ENCODE data around the gene TRIM67. TPM values are rescaled to one million over a fixed set of nuclear protein-coding genes. Genes with fewer than 3 reads are reported as not detected.

The TRIM67 gene
- total RNA-seq, 1 donor from 2014 or later, result not detected

DNA sequence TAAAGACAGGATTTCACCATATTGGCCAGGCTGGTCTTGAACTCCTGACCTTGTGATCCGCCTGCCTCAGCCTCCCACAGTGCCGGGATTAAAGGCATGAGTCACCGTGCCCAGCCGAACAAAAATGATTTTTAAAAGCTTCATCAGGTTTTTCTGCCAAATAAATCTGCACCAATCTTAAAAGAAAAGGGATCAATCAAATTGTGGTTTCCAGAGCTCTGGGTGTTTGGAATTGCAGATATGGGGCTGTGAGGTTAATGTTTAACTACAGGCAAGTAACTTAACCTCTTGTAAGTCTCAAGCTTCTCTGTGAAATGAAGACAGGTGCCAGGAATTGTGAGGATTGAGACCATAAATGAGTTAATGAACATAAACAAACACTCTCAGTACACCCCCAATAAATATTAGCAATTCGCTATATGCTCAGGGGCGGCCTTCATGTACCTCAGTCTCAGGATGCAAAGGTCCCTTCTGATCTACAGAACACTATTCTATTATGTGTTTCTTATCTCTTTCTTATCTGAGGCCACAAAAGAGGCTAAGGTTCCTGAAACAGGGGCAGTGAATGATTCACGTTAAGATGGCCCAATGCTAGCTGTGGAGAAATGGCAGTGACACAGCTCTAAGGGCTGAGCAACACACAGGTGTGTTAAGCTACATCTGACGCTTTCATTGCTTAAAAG lies 72.0 kb downstream of the TRIM67 start:
- H3K36me3 ChIP-seq, result peaks cover 10 to 33% of the 10 kb centered on the region in 2 donors
- intact Hi-C loops (cut with DNase I), result no loop called here

DNA sequence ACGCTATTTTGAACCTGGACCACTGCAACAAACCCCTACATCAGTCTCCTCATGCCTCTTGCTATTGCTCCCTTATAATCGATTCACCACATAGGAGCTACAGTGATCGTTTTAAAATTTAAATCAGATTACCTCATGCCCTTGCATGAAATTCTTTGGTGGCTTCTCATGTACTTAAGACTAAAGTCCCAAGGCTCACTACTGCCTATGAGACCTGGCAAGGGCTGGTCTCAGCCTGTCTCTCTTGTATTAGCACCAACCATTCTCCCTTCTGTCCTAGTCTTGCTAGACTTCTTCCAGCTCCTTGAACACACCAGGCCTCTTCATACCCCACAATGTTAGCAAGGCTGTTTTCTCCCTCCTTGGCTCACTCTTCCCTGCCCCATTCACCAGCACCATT lies 72.6 kb downstream of the TRIM67 start:
- TF ChIP-seq, protein P1, sequence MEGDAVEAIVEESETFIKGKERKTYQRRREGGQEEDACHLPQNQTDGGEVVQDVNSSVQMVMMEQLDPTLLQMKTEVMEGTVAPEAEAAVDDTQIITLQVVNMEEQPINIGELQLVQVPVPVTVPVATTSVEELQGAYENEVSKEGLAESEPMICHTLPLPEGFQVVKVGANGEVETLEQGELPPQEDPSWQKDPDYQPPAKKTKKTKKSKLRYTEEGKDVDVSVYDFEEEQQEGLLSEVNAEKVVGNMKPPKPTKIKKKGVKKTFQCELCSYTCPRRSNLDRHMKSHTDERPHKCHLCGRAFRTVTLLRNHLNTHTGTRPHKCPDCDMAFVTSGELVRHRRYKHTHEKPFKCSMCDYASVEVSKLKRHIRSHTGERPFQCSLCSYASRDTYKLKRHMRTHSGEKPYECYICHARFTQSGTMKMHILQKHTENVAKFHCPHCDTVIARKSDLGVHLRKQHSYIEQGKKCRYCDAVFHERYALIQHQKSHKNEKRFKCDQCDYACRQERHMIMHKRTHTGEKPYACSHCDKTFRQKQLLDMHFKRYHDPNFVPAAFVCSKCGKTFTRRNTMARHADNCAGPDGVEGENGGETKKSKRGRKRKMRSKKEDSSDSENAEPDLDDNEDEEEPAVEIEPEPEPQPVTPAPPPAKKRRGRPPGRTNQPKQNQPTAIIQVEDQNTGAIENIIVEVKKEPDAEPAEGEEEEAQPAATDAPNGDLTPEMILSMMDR (IDR thresholded peaks at IDR 0.05), result no peak
- Histone ChIP-seq H3K27me3 (no peaks in the 10 kb centered on the region), H3K9me3 (no peaks in the 10 kb centered on the region), H3K4me3 (no peak overlapping the region), H3K4me1 (no peaks in the 10 kb centered on the region), H3K36me3 (peaks cover 10 to 33% of the 10 kb centered on the region in 2 donors), H3K27ac (no peak overlapping the region)
- intact Hi-C loops (cut with DNase I), result no loop called here
- DNase-seq (ENCODE audit: low spot score in 2 of 2), result no peak

More for the DNA sequence above, 72.0 kb downstream of the TRIM67 start:
- no peaks in the 10 kb centered on the region for H3K27me3 ChIP-seq
- TF ChIP-seq, protein P1 (IDR thresholded peaks at IDR 0.05), result no peak
- DNase-seq (ENCODE audit: low spot score in 2 of 2), result no peak
- no peak overlapping the region for H3K27ac ChIP-seq
- H3K4me3 ChIP-seq, result no peak overlapping the region
- no peaks in the 10 kb centered on the region for H3K4me1 ChIP-seq
- H3K9me3 ChIP-seq, result no peaks in the 10 kb centered on the region

DNA sequence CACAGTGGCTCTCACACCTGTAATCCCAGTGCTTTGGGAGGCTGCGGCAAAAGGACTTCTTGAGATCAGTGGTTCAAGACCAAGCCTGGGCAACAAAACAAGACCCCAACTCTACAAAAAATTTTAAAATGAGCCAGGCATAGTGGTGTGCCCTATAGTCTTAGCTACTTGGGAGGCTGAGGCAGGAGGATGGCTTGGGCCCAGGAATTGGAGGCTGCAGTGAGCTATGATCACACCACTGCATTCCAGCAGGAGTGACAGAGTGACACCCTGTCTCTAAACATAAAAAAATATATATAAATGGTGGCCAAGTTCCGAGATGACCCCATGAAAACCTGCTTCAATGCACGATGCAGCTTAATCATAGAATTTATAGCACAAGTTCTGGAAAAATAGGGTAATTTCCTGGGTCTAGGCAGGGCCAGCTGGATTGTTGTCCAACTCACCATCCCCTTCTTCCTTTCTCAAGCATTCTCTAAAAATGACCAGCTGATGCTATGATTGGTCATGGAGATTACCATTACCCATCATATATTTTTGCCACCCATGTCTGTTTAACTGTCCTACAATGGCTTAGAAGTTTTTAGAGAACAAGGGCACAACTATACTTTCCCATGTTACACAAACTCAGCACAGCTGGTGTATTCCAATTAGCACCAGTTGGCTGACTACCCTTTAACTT lies 73.8 kb downstream of the TRIM67 start:
- no peak overlapping the region for H3K27ac ChIP-seq

DNA sequence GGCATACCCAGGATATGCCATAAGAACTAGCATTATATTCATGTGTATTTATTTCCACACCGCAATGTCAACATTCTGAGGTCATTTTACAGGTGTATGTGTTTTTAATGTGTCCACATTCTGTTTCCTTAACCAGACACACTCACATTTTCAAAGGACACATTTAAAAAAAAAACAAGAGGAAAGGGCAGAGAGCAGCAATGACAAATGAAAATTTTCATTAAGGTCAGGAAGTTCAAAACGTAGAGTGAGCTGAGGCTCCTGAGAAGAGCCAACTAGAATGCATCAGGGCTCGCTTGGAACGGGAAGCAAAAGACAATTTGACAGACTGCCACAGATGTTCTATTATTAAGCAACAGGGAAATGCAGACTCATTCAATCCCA lies 74.3 kb downstream of the TRIM67 start:
- TF ChIP-seq, protein P1 (IDR thresholded peaks at IDR 0.05), result no peak
- no peak overlapping the region for H3K27ac ChIP-seq
- H3K36me3 ChIP-seq, result peaks cover 10 to 27% of the 10 kb centered on the region in 2 donors
- H3K4me1 ChIP-seq, result peaks cover 0 to 6% of the 10 kb centered on the region in 2 donors
- intact Hi-C loops (cut with DNase I), result no loop called here
- H3K4me3 ChIP-seq, result no peak overlapping the region
- no peaks in the 10 kb centered on the region for H3K9me3 ChIP-seq
- no peak for DNase-seq (ENCODE audit: low spot score in 2 of 2)
- H3K27me3 ChIP-seq, result no peaks in the 10 kb centered on the region

More for the DNA sequence above, 73.8 kb downstream of the TRIM67 start:
- no peak for DNase-seq (ENCODE audit: low spot score in 2 of 2)
- intact Hi-C loops (cut with DNase I), result no loop called here
- Histone ChIP-seq H3K4me3 (no peak overlapping the region), H3K27me3 (no peaks in the 10 kb centered on the region), H3K4me1 (peaks cover 0 to 6% of the 10 kb centered on the region in 2 donors), H3K9me3 (no peaks in the 10 kb centered on the region), H3K36me3 (peaks cover 10 to 30% of the 10 kb centered on the region in 2 donors)
- TF ChIP-seq, protein P1 (IDR thresholded peaks at IDR 0.05), result no peak

DNA sequence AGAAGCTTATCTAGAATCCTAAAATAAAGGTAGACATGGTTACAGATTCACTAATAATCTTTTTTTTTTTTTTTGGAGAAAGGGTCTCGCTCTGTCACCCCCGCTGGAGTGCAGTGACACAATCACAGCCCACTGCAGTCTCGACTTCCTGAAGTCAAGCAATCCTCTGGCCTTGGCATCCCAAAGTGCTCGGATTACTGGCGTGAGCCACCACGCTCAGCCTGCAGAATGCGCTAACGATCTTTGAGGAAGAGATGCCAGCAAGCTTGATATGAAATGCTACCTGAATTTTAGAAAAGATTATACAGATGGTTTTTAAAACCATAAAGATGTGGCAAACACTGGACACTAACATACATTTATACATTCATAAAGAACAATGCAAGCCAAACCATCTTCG lies 75.1 kb downstream of the TRIM67 start:
- Histone ChIP-seq H3K4me3 (no peak overlapping the region), H3K9me3 (no peaks in the 10 kb centered on the region), H3K4me1 (peaks cover 0 to 6% of the 10 kb centered on the region in 2 donors), H3K27me3 (no peaks in the 10 kb centered on the region), H3K36me3 (peaks cover 10 to 27% of the 10 kb centered on the region in 2 donors), H3K27ac (no peak overlapping the region)
- no peak for DNase-seq (ENCODE audit: low spot score in 2 of 2)
- intact Hi-C loops (cut with DNase I), result no loop called here
- TF ChIP-seq, protein P1 (IDR thresholded peaks at IDR 0.05), result no peak
